ENCODE results near the gene DPF3.

The DPF3 gene

DNA sequence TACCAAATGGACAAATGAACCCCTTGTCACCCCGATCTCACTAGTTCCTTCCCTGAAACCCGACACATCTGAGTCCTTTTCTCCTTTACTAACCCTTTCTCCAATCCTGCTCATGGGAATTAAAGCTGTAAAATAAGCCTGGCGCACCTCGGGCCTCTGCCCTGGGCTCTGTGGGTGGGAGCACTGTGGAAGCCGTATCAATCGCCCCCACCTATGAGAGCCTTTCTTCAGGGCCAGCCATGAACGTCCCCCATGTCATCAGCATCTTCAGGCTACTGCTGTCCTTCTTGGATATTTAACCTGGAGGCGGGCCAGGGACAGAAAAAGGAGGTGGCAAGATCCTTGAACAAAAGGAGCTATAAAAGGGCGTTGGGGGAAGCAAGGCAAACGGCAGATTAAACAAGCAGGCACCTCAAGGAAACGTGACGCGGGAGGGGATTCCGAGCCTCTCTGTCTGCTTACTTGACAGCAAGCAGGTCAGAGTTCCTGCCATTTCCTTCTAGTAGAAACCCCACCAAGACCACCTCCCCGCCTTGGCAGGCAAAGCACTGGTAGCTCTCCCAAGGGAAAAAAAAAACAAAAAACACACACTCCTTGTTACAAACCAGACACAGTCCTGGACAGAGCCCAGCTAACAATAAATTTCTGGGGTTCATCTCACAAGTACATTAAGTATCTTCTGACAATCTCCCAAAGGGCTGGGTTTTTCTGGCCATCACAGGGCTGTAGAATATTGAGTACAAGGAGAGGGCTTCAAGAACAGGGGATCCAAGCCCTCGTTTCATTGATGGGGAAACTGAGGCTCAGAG lies 62.9 kb downstream of the DPF3 start:
- Histone ChIP-seq H3K9ac (ENCODE audit: low read length) (no peak overlapping the region), H3K9me2 (replicated peaks; ENCODE audit: insufficient read depth, low read length) (no peaks in the 10 kb centered on the region), H3K4me3 (ENCODE audit: low read length) (no peak overlapping the region), H3F3A (ENCODE audit: insufficient read depth, low read length) (no peaks in the 10 kb centered on the region), H2AFZ (ENCODE audit: low read length) (no peak overlapping the region), H3K4me1 (ENCODE audit: low read length) (no peaks in the 10 kb centered on the region), H3K9me3 (replicated peaks; ENCODE audit: insufficient read depth, low read length) (no peaks in the 10 kb centered on the region), H4K20me1 (ENCODE audit: insufficient read depth, low read length) (no peaks in the 10 kb centered on the region), H3K27me3 (replicated peaks; ENCODE audit: insufficient read depth, low read length) (no peaks in the 10 kb centered on the region), H3K27ac (ENCODE audit: low read length) (no peak overlapping the region), H3K4me2 (ENCODE audit: low read depth, low read length) (no peak overlapping the region), H3K36me3 (replicated peaks; ENCODE audit: insufficient read depth, low read length) (no peaks in the 10 kb centered on the region), H3K79me2 (ENCODE audit: low read length) (peaks cover 79% of the 10 kb centered on the region)
- TF ChIP-seq EZH2phosphoT487 (IDR thresholded peaks at IDR 0.05; ENCODE audit: low read length) (no peak), EZH2 (optimal IDR thresholded peaks at IDR 0.05; ENCODE audit: low read depth, low read length) (no peak)
- TF ChIP-seq, protein P1, sequence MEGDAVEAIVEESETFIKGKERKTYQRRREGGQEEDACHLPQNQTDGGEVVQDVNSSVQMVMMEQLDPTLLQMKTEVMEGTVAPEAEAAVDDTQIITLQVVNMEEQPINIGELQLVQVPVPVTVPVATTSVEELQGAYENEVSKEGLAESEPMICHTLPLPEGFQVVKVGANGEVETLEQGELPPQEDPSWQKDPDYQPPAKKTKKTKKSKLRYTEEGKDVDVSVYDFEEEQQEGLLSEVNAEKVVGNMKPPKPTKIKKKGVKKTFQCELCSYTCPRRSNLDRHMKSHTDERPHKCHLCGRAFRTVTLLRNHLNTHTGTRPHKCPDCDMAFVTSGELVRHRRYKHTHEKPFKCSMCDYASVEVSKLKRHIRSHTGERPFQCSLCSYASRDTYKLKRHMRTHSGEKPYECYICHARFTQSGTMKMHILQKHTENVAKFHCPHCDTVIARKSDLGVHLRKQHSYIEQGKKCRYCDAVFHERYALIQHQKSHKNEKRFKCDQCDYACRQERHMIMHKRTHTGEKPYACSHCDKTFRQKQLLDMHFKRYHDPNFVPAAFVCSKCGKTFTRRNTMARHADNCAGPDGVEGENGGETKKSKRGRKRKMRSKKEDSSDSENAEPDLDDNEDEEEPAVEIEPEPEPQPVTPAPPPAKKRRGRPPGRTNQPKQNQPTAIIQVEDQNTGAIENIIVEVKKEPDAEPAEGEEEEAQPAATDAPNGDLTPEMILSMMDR (IDR thresholded peaks at IDR 0.05; ENCODE audit: low read length), result no peak
- no peak for DNase-seq

GRCh38 chr14:72830356-72830755 lies 63.5 kb downstream of the DPF3 start:
- Histone ChIP-seq H3K9me2 (replicated peaks; ENCODE audit: insufficient read depth, low read length) (no peaks in the 10 kb centered on the region), H3K9ac (ENCODE audit: low read length) (no peak overlapping the region), H3K27me3 (replicated peaks; ENCODE audit: insufficient read depth, low read length) (no peaks in the 10 kb centered on the region), H3K4me2 (ENCODE audit: low read depth, low read length) (no peak overlapping the region), H3K27ac (ENCODE audit: low read length) (no peak overlapping the region), H3F3A (ENCODE audit: insufficient read depth, low read length) (no peaks in the 10 kb centered on the region), H3K79me2 (ENCODE audit: low read length) (peaks cover 78% of the 10 kb centered on the region), H2AFZ (ENCODE audit: low read length) (no peak overlapping the region), H3K9me3 (replicated peaks; ENCODE audit: insufficient read depth, low read length) (no peaks in the 10 kb centered on the region), H3K36me3 (replicated peaks; ENCODE audit: insufficient read depth, low read length) (no peaks in the 10 kb centered on the region), H3K4me3 (ENCODE audit: low read length) (no peak overlapping the region), H4K20me1 (ENCODE audit: insufficient read depth, low read length) (no peaks in the 10 kb centered on the region), H3K4me1 (ENCODE audit: low read length) (no peaks in the 10 kb centered on the region)
- TF ChIP-seq EZH2phosphoT487 (IDR thresholded peaks at IDR 0.05; ENCODE audit: low read length) (no peak), EZH2 (optimal IDR thresholded peaks at IDR 0.05; ENCODE audit: low read depth, low read length) (no peak)
- TF ChIP-seq, protein P1 (IDR thresholded peaks at IDR 0.05; ENCODE audit: low read length), result no peak
- DNase-seq, result no peak

DNA sequence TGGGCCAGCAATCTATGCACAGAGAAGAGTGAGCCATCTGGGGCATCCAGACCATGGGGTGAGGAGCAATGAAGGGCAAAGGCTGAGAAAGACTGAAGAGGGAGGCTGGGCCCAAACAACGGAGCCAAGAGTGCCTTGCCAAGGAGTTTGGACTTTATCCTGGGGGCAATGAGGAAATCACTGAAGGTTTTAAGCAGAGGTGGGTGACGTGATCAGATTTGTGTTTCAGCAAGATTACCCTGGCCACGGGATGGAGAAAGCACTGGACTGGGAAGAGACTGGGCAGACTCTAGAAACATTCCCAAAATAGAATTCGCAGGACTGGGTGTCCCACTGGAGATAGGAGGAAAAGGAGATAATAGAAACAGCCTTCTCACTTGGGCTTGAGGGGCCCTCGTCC lies 65.3 kb downstream of the DPF3 start:
- Histone ChIP-seq H2AFZ (ENCODE audit: low read length) (no peak overlapping the region), H3K27me3 (replicated peaks; ENCODE audit: insufficient read depth, low read length) (no peaks in the 10 kb centered on the region), H3K36me3 (replicated peaks; ENCODE audit: insufficient read depth, low read length) (no peaks in the 10 kb centered on the region), H3K9ac (ENCODE audit: low read length) (no peak overlapping the region), H3K79me2 (ENCODE audit: low read length) (peaks cover 82% of the 10 kb centered on the region), H3K4me3 (ENCODE audit: low read length) (no peak overlapping the region), H3K9me2 (replicated peaks; ENCODE audit: insufficient read depth, low read length) (no peaks in the 10 kb centered on the region), H4K20me1 (ENCODE audit: insufficient read depth, low read length) (no peaks in the 10 kb centered on the region), H3F3A (ENCODE audit: insufficient read depth, low read length) (no peaks in the 10 kb centered on the region), H3K4me2 (ENCODE audit: low read depth, low read length) (no peak overlapping the region), H3K9me3 (replicated peaks; ENCODE audit: insufficient read depth, low read length) (no peaks in the 10 kb centered on the region), H3K4me1 (ENCODE audit: low read length) (no peaks in the 10 kb centered on the region), H3K27ac (ENCODE audit: low read length) (no peak overlapping the region)
- no peak for DNase-seq
- no peak for TF ChIP-seq EZH2phosphoT487 (IDR thresholded peaks at IDR 0.05; ENCODE audit: low read length)
- TF ChIP-seq, protein P1 (IDR thresholded peaks at IDR 0.05; ENCODE audit: low read length), result no peak
- no peak for TF ChIP-seq EZH2 (optimal IDR thresholded peaks at IDR 0.05; ENCODE audit: low read depth, low read length)
